Non-pigmented ciliary epithelial cell (primary cell): ENCODE measurements around the gene CCDC87.
A peak's percentile ranks its signal among the peaks of the same experiment; 100 is the strongest.
"Not testable (repeated sequence)": the region's sequence is repeated elsewhere in the genome, so short reads cannot be mapped to it uniquely, and the experiment has no call there.

Experiments used
- DNase-seq: peaks from one replicate; pipeline ENCODE4 v3.0.0-alpha.2; 2010; ENCODE audit warnings: low read depth

Gene CCDC87

GRCh38 chr11:66550887-66551286 is 42.0 kb downstream of the CCDC87 start:
- no peak for DNase-seq

- no peak for DNase-seq
Measured at GRCh38 chr11:66549696-66550095, 43.2 kb downstream of the CCDC87 start.

- DNase-seq, result no peak
Measured at GRCh38 chr11:66548774-66549630, 43.9 kb downstream of the CCDC87 start.

DNA sequence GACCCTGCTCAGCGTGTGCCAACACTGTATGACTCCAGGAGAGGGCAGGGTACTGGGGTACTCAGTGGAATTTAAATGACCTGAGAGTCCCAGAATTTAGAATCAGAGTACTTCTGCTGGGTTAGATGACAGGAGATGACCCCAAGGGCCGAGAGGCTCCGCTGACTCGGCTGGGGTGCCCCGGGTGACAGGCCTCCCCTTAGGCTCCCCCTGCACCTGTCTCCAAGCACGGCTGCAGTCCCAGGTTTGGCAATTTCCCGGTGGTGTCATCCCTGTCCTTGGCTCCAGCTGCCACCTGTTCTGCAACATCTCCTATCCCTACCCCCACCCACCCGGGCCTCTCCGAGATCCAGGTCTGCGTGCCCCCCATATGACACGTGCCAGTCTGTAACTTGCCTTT is 44.8 kb downstream of the CCDC87 start:
- no peak for DNase-seq

DNA sequence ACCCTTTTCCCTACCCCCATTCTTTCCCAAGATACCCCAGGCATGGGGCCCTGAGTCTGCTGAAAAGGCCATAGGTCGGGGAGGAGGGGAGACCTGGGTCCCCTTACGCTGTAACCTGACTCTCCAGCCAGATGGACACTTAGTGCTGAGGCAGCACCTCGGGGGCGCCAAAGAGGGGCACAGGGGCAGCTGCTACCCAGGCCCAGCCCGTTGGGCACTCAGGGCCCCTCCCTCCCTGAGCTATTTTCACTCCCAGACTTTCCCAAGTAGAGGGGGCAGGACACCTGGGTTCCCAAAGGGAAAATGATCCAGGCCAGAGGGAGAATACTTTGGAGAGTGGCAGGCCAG is 45.2 kb downstream of the CCDC87 start:
- no peak for DNase-seq

- DNase-seq, result no peak
Measured at GRCh38 chr11:66546966-66547661, 45.7 kb downstream of the CCDC87 start.

DNA sequence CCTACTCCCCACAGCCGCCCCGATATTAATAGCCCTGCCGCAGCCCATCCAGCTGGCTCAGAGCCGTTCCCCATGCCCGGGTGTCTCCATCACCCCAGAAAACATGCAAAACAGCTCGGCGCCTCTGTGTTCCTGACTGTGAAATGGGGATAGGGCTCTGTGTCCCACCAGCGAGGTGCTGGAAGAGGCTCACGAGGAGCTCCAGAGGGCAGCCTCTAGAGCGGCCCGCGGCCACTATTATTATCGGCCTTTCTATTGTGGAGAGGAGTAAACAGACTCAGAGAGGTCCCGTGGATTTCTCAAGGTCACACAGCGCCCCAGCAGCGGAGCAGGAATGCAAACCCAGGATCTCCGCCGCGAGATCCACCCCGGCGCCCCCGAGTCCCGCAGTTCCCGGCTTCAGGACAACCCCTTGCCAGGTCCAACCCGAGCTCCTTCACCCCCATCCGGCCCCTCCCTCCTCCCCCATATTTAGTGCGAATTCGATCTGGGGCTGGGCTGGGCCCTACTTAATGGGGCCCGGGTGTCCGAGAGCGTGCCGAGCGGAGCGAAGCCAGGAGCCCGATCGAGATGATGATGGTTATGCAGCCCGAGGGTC is 46.4 kb downstream of the CCDC87 start, which contains the start of gene ACTN3:
Gene ACTN3, plus strand, starts transcription at position 536 of the 598 bp plus-strand sequence. Its CDS starts 35 bp downstream, at position 571.
- DNase-seq, result no peak

DNA sequence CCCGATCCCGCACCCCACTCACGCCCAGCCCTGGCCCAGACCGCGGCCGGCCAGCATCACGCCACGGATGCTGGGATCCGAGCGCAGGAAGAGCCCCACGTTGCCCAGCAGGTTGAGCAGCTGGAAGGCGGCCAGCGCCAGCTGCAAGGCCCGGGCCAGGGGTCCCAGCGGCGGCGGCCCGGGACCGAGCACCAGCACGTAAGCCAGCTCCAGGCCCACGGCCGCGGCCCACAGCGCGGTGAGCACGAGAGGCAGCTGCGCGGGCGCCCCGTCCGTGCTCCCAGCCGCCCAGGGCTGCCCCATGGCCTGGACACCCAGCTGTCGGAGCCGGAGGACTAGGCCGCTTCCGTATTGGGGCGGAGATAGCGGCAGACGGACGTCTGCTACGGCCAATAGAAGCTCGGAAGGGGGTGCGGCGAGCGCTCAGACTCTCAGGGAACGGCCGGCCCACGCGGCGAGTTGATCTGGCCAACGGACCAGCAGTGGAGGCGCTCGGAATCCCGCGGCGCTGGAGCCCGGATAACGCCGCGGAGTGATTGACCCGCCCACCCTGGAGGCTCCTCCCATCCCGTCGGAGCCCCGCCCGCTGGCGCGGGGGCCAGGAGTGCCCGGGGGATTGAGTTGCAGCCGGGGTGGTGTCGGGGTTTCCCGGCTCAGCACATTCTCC is 47.0 kb downstream of the CCDC87 start, which contains the start of gene ZDHHC24:
Gene ZDHHC24, minus strand, starts transcription at position 348 of the 667 bp plus-strand sequence. Its CDS starts 45 bp downstream, at position 303.
- DNase-seq, result peak; percentile 83

- not testable (repeated sequence) for DNase-seq
Measured at GRCh38 chr11:66544952-66545351, 47.9 kb downstream of the CCDC87 start.

- DNase-seq, result no peak
Measured at GRCh38 chr11:66543263-66544107, 49.4 kb downstream of the CCDC87 start.

GRCh38 chr11:66542362-66542761 is 50.5 kb downstream of the CCDC87 start:
- no peak for DNase-seq

DNA sequence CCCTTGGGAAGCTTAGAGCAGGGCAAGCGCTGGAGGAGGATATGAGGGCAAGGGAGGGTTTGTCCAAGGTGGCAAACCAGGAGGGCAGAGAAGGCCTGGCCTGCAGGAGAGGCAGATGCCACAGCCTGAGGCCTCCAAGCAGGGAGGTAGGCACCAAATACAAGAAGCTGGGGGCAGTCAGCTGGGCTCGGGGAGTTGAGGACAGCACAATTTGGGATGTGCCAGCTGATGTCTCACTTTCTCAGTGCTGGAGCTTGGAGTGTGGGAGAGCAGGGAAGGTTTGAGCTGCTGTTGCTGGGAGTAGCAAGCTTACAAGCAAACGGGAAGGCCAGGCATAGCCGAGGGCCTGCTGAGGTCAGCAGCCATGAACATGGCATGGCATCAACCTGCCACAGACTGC is 51.0 kb downstream of the CCDC87 start:
- no peak for DNase-seq

GRCh38 chr11:66540598-66540997 is 52.3 kb downstream of the CCDC87 start:
- not testable (repeated sequence) for DNase-seq
